Measurements from ENCODE around the gene LTBR.

Gene LTBR

DNA sequence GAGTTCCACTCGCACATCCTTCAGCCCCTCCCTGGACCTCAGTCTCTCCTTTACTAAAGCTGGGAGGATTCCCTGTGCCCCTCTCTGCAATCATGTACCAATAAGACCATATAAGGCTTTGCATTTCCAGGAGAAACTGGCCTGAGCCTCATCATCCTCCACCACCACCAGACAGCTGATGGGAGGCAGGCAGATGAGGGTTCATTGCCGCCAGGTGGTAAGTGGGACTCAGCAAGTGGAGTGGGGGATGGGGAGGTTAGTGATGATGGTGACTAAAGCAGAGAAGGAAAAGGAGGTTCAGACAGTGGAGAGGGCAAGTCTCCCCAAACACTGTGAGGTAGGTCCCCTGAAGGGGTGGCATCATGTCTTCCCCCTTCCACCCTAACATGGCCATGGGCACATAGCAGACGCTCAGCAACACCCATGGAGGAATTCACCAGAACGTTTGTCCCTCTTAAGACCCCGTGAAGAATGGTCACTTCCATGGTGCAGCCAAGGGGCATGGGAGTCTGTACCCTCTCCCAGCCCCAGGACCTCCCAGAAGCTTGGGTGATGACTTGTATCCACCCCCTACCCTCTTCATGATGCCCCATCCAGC lies 37.6 kb upstream of the LTBR start:
- no peak for DNase-seq (ENCODE audit: low read depth in 2 of 2, low spot score in 1 of 2)

DNA sequence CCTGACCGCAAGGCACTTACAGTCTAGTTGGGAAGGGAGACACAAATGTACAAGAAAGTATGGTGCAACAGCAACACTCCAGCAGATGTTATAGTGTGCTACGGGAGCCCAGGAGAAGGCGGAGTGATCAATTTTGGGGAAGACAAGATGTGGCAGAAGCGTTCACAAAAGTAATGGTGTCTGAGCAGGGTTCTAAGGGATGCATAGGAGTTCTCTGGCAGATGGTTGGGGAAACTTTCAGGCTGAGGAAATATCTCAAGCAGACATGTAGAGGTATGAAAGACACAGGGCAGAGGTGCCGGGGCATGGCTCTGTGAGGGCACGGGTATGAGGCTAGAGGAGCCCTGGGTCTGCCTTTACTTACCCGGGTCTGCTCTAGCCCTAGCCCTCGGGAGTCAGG lies 37.0 kb upstream of the LTBR start:
- DNase-seq (ENCODE audit: low read depth in 2 of 2, low spot score in 1 of 2) = no peak

DNA sequence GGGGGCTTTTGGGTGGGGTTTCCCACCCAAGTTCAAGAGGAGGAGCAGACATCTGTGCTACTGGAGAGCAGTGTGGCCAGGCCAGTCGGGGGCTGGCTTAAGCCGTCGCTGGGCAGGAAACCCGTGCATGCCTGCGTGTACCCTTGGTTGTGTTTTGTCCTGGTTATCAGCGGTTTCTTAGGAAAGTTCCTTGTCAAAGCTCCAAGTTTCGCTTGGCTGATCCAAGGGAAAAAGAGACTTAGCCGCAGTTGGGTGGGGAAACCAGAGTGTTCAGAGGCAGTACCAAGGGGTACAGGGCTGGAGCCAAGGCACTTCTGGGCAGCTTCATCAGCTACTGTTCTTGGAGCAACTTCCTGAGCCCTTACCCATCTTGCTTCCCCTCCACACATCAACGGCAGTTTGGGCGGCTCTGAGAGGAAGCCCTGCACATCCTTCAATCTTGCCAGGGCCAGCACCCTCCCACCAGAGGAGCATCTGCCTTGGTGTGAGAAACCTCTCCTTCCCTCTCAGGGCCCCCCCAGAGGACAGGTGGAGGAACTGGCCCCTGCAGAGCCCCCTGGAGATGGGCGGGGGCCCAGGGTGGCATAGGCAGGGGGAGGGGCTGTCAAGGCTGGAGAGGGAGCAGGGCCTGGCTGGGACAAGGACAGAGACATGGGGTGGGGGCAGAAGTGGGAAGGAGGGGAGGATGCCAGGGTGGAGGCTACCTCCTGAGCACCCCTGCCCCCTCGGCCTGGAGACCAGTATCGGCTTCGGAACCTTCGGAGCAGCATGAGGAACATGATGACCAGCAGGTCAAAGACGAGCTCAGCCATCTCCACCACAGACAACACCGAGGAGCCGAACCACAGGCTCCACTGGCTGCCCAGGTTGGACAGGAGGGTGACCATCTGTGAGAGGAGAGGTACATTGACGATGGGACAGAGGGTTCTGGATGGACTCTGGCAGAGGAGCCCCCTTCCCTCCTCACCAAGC lies 36.3 kb upstream of the LTBR start:
- no peak for DNase-seq (ENCODE audit: low read depth in 2 of 2, low spot score in 1 of 2)

DNA sequence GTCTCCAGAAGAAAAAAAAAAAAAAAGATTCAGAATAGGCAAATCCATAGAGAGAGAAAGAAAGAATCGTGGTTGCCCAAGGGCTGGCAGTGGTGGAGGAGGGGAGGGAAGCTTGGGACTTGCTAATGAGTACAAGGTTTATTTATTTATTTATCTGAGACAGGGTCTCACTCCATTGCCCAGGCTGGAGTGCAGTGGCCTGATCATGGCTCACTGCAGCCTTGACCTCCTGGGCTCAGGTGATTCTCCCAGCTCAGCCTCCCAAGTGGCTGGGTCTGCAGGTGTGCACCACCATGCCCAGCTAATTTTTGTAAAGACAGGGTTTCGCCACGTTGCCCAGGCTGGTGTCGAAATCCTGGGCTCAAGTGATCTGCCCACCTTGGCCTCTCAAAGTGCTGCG lies 32.3 kb upstream of the LTBR start:
- no peak for DNase-seq (ENCODE audit: low read depth in 2 of 2, low spot score in 1 of 2)

DNA sequence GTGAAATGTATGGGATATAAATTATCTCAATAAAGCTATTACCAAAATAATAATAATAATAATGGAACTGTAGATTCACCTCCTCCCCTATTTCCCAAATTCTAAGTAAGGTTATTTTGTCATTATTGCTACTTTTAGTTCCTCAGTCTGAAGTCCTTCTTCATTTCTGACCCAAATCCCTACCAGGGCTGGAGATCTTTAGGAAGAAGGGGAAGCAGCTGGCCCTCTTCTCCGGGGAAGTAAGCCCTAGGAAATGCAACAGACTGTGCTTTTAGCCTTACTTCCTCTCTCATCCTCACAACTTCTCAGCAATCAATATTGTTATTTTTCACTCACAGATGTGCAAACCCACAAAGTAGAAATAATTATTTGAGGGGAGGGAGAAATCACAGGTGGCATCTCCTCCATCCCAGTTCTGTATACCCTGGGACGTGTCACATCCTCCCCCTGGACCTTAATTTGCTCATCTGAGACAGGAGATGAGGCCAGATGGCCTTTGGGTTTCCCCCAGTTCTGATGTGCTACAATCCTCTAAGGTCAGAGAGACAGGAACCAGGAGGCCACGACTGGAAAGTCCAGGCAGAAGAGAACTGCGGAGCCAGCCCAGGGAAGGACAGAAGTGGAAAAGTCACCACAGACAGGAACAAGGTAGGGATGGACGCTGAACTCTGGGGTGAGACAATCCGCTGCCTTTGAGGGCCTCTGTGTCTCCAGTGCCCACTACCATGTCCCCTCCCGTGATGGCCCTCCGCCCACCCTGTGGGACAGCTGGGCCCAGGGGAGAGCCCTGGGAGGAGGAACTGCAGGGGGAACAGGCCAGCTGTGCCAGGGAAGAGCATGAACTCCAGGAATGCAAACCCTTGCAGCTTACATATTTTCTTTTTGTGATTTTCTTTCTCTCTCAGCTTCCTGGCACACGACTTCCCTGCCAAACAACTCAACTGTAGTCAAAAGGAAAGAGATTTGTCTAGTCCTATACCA lies 31.5 kb upstream of the LTBR start:
- no peak for DNase-seq (ENCODE audit: low read depth in 2 of 2, low spot score in 1 of 2)

DNA sequence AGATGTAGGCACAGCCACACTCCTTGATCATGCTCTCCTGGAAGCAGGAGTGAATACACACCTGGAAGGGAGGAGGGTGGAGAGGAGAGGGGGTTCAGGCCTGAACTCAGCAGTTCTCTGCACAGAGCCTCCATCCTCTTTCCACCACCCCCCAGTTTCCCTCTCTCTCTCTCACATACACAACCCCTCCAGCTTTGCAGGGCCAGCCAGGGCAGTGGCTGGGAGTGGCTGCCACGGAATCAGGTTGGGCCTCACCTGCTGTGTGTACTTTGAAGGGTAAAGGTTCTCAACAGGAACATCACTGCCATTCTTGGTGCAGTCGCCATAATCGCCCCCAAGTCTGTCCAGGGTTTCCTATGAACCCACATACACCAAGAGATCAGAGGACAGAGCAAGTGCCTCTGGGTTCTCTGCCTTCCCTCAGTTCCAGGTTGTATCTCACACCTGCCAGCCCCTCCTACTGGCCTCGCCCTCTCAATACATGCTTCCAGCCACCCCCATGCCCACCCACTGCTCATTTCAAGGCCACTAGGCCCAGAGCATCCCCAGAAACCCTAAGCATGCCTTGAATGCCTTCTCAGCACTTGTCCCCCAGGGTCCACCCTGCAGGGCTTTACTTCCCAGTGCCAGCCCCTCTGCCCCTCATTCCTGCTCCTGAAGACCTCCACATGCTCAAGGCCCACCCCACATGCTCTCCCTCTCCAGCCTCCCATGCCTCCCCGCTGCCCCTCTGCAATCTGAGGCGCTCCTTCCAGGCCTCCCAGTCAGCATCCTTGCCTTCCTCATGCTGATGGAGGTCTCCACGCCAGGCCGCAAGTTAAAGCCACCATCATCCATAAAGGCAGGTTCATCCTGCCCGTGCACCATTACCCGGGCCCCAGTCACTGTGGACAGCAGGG lies 29.2 kb upstream of the LTBR start:
- DNase-seq (ENCODE audit: low read depth in 2 of 2, low spot score in 1 of 2) = no peak

DNA sequence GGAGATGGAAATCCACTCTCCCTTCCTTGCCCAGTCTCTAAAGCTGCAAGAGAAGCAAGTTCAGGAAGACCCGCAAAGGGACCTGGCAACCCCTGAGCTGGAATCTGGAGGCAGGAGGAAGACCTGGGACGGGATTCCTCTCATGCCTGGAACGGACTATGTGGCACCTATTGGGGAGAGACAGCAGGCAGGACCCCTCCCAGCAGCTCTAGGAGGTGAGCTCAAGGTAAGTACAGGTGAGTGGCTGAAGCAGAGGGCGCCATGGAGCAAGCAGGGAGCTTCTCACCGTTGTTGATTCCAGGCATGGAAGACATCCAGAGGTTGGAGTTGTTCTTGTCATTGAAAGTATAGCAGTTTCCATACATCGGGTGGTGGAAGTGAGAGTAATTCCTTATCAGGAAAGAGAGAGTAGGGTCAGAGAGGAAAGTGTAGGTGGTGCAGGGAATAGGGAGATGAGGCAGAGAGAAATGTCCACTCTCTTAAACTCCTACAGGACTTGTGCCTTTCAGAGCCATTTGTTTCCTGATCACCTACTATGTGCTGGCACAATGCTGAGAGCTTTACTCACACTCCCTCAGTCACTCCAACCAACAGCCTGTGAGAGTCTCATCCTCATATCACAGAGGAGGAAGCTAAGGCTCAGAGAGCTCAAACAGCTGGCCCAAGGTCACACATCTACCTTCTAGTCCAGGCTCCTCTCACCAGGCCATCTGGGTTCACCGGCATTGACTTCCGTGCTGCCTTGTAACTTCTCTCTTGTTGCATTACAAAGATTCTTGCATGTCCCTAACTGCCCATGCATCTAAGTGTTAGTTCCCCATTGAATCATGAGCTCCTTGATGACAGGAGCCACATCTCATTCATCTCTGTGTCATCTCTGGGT lies 28.2 kb upstream of the LTBR start:
- no peak for DNase-seq (ENCODE audit: low read depth in 2 of 2, low spot score in 1 of 2)

DNA sequence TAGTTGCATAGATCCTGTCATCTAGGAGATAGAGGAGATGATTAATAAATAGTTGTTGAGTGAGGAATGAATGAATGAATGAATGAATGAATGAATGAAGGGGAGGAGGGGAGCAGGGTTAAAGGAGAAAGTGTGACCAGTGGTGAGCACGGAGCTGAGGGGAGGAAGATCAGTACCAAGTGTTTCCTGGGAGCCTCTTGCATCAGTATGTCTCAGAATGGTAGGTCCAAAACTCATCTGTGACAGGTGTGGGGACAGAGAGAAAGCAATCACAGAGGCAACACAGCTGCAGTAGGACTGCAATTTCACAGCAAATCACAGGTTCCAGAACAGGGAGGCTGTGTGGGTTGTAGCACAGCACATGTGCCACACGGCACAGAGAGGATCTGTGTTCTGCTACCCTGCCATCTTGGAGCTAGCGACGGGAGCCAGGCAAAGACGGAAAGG lies 27.6 kb upstream of the LTBR start:
- no peak for DNase-seq (ENCODE audit: low read depth in 2 of 2, low spot score in 1 of 2)

DNA sequence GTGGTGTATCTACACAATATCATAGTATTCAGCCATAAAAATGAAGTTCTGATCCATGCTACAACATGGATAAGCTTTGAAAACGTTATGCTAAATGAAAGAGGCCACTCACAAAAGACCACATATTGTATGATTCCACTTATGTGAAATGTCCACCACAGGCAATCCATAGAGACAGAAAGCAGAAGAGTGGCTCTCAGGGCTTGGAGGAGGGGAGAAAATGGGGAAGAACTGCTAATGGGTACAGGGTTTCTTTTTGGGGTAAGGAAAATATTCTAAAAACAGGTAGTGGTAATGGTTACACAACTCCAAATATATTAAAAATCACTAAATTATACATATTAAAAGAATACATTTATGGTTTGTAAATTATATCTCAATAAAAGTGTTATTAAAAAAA lies 25.1 kb upstream of the LTBR start:
- DNase-seq (ENCODE audit: low read depth in 2 of 2, low spot score in 1 of 2) = no peak

DNA sequence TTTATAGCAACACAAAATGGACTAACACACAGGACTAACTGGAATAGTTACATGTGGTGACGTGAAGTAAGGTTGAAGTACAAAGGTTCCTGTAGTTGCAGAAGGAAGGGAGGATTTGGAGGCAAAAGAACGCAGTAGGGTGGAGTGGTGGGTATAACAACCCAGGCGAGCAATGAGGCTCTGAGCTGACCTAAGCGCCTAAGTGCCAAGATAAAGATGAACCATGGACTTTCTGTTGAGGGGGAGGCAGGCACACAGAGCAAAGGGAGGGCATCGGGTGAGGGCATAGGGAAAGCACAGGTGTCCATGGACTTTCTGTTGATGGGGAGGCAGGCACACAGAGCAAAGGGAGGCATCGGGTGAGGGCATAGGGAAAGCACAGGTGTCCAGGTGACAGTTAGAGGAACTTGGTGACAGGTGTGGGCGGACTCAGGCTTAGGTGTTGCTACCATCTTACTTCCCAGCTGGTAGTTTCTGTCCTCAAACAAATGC lies 23.8 kb upstream of the LTBR start:
- DNase-seq (ENCODE audit: low read depth in 2 of 2, low spot score in 1 of 2) = no peak

DNA sequence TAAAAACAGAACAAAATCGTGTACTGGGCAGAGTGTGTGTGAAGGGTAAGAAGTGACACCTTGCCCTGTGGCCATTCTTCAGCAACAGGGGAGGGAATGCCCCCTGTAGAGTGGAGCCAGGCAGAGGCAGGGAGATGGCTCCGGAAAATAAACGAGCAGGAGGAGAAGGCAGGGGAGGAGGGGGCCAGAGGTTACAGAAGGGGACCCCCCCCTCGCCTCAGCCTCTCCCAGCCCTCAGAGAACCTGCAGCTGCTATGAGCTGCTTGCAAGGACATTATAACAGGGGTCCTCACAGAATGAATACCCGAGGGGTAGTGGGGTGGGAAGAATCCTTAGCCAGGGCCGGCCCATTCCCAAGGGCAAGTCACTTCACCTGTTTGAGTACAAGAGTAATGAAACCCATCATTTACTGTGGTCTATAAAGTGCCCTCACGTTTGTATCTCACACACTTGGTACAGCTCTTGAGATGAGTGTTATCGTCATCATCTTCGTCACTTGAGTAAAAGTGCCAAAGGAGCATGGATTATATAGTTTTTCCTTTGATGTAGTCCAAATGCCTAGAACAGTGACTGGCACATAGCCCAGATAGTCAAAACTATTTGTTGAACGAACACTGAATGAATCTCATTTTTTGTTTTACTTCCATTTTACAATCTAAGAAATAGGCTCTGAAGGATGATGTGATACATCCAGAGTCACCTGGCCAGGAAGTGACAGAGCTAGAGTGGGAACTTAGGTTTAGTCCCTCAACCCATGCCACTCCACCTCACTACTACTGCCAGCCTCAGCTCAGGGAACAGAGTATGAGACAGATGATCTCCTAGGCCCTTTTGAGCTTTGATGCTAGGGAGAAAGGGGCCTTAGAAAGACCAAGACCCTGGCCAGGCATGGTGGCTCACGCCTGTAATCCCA lies 23.1 kb upstream of the LTBR start:
- DNase-seq (ENCODE audit: low read depth in 2 of 2, low spot score in 1 of 2) = no peak

DNA sequence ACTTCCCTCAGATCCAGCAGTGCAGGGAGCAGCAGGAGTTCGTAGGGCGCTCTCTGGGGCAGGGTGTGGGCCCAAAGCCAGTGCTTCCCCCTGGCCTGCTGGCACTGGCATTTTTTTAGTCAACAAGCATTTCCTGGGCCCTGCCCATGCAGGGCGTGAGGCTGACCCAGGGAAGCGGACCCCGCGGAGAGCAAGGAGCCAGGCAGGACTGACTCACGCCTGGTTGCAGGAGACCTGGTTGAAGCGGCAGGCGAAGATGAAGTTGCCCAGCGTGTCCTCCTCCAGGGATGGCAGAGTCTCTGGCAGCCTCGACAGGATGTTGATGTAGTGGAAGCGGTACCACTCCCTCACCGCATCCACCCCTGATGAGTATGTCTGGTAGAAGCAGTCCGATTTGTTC lies 22.1 kb upstream of the LTBR start:
- DNase-seq (ENCODE audit: low read depth in 2 of 2, low spot score in 1 of 2) = no peak

DNA sequence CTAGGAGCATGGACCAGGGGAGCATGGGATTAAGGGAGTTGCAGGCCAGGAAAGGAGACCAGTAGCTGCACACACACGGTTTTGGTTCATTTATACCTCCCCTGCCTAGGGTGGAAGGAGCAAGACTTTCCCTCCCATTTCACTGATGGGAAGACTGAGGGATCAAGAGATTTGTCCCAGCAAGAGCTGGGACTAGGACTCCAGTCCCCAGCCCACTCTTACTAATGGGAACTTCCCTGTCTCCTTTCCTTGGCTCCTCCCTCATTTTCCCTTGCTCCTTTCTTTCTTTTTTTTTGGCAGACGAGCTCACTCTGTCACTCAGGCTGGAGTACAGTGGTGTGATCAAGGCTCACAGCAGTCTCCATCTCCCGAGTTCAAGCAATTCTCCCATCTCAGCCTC lies 21.6 kb upstream of the LTBR start:
- DNase-seq (ENCODE audit: low read depth in 2 of 2, low spot score in 1 of 2) = no peak

DNA sequence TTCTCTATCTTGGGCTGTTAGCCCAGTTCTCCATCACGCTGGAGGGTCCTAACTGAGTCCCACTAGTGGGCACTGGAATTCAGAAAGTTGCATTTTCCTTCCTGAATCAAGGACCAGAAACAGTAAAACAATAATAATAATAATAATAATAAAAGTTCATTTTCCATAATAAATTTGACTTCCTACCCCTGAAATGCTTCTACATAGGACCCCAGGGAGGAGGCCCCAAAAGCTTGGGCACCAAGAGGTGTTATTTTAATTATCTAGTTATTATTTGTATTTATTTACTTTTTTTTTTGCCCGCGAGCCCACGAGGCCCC lies 21.0 kb upstream of the LTBR start:
- DNase-seq (ENCODE audit: low read depth in 2 of 2, low spot score in 1 of 2) = no peak

DNA sequence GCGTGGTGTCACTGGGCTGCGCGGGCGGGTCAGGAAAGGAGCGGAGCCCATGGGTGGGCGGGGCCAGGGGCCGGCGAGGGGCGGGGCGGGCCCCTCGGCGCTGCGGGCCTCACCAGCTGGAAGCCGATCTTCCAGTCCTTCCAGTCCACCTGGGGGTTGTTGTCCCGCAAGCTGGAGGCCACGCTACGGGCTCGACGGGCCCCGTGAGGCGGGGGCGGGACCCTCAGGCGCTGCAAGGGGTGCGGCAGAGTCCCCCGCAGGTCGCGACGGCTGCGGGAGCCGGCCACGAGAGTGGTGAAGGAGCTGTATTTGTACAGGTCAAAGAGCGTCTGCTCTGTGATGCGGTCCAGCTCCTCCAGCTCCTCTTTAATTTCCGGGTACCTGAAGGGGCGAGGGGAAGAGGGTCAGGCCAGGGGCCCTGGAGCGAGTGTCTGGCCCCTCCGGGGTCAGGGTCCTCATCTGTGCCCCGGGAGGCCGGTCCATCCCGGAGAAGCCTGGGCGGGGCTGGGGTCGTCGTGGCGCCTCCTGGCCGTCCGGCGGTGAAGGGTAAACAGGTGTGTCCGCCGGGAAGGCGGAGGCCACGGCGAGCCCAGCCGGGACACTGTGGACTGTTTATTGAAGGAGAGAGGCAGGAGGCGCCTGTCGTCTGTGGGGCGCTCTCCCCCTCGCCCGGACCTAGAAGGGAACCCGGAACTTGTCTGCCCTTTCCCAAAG lies 20.5 kb upstream of the LTBR start:
- DNase-seq (ENCODE audit: low read depth in 2 of 2, low spot score in 1 of 2) = peak in 1 of 2 donors; percentile 33

DNA sequence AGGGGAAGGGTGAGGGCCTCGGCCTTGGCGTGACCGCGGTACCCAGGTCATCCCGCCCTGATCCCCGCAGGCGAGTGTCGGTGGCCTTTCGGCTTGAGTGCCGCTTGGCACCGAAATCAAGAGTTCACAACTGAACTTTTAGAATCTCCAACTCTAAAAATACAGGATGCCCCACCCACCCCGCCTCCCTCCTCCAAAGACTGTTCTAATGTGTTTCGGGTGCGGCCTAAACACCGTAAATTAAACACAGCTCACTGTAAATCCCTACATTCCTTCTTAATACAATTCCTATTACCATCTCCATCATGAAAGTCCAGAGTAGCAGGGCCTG lies 20.0 kb upstream of the LTBR start:
- DNase-seq (ENCODE audit: low read depth in 2 of 2, low spot score in 1 of 2) = no peak

DNA sequence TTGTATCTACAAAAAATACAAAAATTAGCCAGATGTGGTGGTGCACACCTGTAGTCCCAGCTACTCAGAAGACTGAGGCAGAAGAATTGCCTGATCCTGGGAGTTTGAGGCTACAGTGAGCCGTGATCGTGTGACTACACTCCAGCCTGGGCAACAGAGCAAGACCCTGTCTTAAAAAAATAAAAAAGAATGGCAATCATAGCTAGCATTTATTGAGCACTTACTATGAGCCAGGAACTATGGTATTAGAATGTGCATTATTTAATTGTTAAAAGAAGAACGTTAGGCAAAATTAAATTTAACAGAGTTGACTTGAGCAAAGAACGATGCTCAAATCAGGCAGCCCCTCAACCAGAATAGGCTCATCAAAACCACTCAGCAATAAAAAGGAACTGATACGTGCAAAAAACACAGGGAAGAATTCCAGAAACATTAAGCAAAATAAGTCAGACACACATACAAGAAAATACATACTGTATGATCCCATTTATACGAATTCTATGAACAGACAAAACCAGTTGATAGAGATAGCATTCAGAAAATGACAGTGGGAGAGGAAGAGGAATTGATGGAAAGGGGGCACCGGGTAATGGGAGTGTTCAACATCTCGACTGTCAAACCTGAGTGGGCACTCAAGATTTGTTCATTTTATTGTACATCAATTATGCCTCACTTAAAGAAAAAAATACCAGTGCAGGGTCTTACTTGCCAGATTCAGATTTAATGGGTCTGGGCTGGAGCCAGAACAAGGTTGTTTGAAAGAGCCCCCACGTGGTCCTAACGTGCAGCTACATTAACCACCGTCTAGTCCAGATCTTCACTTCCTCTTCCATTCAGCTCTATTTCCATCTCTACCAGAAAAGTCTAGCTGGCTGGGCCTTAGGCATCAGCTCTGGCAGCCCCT lies 16.6 kb upstream of the LTBR start:
- DNase-seq (ENCODE audit: low read depth in 2 of 2, low spot score in 1 of 2) = no peak
